ENCODE measurements around the gene DNAL1.

DNAL1 gene

DNA sequence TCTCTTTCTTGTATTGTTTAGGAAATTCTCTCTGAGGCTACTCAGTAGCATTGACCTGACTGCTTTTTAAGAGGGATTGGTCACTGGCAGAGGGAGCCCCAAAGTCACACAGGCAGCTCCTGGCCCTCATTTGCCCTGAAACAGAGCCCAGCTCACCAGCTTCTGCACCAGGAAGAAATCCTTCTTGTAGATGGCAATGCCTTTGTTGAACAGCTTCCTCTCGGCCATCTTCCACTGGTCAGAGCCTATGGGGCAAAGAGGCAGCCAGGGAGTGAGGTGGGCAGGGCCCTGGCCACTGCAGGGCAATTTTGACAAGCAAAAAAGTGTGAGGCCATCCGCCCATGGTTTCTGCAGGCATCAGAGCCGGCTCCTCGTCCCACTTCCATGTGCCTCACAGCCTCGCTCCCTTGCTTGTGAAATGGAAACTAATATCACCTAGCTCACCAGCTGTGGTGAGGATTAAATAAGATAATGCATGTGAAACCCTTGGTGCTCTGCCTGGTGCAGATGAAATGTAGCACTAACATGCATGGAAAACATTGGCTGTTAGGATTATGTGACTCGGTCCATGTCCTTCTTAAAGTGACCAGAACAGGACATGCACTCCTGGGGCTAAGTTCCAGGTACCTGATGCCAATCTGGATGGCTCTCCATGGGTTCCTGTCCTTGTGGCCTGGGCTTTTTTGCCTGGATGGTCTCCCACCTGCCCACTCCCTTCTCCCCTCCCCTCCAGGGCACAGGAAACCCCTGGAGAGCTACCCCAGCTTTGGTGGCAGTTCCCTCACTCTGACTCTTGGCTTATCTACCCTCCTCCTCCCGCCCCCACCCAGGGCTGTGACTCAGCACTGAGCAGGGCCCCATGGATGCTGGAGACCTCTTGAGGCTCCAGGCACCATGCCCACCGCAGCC, 80.6 kb downstream of the DNAL1 start:
- no peak for ATAC-seq

DNA sequence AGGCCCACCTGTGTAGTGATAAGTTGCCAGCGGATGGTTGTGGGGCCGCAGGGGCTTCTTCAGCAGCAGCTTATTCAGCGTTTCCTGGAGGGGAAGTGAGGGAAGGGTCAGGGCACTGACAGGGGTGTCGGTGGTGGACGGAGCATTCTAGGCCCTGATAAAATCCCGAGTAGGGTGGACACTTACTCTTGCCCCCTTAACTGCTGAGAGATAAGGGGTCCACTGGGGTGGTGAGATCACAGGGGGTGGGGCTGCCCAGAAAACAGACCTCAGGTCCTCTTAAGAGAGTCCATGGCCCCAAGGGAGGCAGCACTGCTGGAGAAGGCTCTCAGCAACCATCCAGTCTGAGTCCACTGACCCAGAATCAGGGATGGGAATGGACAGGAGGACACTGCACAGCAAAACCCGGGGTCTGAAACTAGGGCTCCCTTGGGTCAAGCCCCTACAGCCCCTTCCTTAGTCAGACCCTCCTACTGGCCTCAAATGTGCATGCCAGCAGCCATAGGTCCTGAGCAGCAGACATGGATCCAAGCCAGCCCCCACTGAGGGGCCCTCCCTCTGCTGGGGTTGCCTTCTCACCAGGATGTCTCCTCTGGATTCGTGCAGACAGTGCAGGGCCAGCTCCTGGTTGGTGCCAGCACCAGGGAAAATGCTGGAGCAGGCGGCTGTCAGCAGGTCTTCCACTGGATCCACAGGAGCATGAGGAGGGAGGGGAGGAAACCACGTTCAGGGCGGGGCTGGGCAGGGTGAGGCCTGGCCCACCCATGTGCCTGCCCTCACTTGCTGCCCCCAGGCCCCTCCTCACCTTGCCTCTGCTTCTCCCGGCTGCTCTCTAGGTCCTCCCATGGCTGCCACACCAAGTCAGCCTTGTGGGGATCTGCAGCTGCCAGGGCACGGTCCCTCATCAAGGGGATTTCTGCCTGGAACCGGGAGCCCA, 81.5 kb downstream of the DNAL1 start:
- no peak for ATAC-seq

DNA sequence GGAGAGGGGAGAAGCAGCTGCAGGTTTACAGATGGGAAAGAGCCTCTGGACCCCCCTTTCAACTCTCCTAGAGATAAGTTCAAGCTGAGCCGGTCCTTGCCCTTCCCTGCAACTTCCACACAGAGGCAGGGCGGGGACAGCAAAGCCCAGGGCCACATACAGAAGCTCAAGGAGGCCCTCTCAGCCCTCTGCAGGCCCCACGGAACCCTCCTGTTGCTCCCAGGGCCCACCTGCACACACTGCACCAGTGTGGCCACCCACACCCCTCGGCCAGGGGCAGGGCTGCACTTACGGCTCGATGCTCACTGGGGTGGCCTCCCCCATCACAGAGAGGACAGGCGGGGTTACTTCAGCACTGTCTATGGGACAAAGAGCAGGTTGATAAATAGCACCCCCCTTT, 82.4 kb downstream of the DNAL1 start:
- ATAC-seq, result no peak

DNA sequence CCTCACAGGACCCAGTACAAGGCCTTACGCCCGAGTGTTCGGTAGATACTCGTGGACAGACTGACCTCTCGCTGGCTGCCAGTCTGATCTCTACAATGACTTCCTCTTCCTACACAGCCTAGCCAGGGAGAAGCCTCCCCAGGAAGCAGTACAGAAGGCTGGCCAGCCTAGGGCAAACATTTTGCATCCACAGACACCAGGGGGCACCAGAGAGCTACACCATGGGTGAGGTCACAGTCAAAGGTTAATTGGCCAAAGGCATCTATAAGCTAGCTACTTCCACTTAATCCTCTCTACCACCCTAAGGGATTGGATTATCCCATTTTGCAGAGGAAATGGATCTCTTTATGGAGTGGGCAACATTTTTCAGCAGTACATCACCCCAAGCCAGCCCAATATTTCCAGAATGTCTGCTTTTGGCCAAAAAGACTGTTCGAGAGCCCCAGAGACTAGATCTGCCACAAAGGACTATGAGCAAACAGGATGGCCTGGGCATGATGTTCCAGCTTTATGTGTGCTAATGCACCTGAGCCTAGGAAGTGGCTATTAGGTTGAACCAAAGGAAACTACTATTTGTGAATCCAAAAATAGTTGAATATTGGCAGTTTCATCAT, 84.0 kb downstream of the DNAL1 start:
- peak; percentile 92 to 96 for ATAC-seq

DNA sequence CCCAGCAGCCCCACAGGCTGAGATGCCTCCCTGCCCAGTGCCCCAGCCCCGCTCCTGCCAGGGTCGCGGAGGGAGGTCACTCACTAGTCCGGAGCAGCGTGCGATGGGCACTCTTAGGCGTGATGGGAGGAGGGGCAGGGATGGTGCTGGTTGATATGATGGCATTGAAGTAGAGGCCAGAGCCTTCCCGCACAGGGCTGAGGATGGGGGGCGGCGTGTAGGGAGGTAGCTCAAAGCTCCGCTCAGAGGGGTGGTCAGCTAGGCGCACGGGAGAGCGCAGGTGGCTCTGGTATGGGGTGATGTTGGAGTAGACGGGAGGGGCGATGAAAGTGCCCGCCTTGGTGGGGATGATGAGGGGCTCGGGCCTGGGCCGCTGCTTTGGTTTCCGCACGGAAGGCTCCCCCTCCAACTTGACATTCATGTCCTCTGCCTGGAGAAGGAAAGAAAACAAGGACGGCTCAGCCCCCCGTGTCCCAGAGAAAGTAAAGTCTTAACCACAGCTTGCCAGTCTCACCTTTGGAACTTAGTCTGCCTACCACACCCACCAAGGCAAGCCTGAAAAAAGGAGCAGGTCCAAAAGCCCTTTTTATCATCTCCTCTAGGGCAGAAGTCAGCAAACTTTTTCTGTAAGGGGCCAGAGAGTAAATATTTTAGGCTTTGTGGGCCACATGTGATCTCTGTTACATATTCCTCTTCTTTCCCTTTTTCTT, 84.9 kb downstream of the DNAL1 start:
- ATAC-seq, result no peak

DNA sequence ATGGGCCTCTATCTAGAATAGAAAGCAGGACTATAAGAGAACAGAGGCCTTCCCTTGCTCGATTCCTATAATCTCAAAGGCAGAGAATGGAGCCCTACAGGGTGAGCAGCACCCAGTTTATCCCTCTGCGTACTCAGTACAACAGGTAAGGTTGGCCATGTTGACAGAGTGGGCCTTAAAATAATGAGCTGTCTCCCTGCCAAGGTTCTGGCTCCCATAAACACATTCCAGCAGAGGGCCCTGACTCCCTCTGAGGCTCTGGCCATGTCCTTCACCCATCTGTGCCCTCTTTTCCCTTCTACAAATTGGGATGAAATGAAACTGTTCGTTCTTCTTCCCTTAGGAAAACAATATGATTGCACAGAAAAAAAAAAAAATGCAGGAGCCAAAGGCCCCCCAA, 86.3 kb downstream of the DNAL1 start:
- ATAC-seq, result no peak

DNA sequence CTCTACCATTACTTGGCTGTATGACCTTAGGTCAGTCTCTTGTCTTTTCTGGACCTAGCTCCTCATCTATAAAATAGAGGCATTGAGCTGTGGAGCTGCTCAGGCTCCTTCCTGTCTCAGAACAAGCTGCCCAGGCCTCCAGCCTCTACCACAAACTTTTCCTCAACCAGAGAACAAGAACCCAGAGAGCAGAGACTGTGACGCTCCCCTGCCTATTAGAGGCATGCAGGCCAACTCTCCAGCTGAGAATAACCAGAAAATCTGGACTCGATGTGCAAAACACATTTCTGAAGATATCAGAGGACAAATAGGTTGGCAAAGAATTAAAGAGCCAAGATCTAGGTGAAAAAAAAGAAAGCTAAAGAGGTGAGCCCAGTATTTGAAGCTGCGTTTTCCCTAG, 87.2 kb downstream of the DNAL1 start:
- ATAC-seq, result no peak

DNA sequence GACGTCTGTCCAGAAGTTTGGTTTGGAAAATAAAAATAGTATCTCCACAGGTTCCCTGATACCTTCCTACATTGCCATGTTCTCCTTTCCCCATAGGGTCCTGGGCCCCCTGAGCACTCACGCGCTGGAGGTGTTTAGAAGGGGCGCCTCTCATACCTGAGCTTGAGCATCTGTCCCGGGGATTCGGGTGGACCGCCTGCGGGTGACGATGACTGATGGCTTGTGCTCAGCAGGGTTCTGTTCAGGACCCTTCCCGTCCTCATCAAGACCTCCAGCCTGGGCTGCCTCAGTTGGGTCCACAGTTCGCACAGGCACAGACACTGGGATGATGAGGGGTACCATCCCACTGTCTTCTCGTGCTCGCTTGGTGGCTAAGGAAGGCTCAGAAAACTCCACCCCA, 92.1 kb downstream of the DNAL1 start:
- no peak for ATAC-seq

DNA sequence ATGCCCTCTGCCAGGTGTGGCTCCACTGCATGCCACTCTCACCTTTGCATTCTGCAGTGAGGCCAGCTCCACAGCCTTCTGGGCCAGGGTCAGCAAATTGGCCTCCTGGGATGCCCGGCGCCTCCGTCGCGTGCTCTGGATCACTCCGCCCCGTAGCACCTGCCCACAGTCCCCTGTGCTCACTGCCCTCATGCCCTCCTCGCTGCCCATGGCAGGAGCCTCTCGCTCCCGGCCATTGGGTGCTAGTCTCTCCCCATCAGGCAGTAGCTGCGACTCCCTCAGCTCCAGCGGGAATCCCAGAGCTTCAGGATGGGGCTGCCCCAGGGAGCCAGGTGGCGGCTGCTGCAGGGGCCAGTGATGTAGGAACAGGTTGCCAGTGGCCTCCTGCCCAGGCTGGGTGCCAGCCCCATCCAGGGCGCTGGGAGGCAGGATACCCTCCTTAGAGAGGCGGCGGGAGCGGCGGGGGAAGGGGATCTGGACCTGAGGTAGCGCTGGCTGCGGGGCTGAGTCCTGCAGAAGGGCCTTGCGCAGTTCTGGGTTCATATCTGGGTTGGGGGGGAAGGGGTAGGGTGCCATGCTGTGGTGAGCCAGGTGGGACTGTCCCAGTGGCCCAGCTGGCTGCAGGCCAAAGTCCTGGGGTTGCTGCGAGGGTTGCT, 93.9 kb downstream of the DNAL1 start:
- no peak for ATAC-seq

DNA sequence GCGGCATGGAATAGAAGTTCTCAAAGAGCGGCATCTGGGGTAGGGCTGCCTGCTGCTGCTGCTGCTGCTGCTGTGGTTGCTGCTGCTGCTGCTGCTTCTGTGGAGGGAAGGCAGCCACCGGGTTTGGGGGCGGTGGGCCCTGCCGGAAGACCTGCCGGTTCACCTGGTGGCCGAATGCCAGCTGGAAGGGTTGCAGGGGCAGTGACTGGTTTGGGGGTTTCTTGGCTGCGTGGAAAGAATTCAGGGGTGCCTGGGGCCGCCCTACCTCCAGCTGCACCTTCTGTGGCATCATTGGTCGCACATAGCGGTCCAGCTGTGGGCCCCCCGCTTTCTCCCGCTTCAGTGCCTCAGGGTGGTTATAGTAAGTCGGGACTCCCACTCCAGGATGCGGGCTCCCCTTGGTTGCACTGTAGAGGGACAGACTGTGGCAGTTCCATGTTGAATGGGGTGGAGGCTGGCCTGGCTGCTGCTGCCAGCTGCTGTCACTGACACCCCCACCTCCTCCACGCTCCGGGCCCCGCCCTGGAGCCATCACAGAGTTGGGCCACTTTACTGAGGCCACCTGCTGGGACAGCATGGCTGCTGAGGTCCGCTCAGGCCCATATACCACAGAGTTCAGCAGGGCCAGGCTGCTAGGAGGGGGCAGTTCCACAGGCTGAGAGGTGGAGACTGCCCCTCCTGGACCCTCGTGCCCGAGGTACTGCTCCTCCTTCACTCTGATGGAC, 94.5 kb downstream of the DNAL1 start:
- no peak for ATAC-seq

DNA sequence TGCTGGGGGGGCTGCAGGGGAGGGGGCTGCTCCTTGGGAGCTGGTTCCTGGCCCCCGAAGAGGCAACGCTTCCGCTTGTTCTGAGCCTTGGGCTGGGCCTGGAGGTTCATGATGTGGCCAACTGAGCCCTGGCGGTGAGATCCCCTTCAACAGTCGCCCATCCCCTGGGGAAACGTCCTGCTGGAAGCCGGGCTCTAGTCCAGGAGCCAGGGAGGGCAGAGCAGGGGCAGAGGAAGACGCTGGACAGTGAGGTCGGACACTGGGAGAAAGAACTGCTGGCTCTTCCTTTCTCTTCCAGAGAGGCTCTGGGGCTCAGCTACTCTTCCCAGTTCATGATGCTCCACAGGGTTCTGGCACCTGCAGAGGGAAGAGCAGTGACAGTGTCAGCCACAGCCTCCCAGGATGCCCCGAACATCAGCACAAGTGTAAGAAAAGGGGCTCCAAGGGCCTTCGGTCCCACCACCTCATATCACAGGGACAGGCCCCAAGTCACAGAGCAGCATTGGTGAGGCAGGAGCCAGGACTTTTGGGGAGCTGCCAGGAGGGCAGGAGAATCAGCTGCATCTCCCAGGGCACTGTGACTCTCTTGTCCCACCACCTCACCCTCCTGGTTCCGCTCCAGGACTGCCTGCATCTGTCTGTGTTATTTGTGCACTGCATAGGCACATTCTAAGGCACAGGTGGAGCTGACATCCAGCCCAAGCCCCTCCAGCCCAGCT, 95.3 kb downstream of the DNAL1 start:
- ATAC-seq, result no peak

DNA sequence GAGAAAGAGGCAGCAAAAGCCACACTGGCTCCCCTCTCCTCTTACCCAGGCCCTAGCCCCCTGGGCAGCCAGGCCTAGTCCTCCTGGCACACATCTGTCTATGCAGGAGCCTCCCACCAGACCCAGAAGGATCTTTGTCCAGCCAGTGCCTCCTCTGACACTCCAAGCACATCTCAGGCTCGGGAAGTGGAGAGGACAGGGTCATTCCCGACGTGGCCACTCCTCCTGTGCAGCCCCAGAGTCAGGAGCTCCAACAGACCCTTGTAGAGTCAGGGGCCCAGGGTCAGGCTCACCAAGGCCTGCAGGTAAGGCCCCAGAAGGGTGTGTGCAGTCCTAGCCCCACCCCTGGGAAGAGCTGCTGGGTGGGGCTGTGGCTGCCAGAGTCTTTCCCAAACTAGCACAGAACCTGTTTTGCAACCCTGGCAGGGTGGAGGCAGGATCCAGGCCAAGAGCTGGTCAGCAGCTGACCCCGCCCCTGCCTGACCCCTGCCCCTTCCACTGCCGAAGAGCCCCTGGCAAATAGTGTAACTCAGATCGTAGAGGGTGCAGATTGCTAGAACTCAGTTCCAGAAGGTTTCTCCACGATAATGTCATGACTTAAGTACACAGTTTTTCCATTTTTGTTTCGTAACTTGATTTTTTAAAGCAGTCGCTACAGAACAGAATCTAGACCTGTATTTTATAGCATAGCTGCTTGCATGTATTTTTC, 96.0 kb downstream of the DNAL1 start:
- no peak for ATAC-seq

DNA sequence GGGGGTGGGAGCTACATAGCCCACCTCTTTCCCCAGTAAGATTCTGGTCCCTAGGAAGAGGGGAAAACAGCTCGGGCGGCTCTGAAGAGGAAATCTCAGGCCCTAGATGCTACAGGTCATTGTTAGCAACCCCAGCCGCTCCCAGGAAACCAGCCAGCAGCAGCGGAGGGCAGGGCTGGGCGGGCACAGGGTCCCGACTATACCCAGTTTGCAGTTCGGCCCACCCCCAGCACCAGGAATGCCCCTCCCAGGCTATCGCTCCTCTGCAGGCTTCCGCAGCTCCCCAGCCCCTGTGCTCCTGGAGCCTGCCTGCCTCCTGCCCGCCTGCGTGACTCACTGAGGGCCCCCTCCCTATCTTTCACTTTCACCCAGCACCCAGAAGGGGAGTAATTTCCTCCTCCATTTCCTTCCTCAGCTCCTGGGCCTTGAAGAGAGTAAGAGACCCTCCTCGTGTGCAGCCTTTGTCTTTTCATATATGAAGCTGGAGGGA, 96.6 kb downstream of the DNAL1 start:
- ATAC-seq, result peak; percentile 76 to 77

DNA sequence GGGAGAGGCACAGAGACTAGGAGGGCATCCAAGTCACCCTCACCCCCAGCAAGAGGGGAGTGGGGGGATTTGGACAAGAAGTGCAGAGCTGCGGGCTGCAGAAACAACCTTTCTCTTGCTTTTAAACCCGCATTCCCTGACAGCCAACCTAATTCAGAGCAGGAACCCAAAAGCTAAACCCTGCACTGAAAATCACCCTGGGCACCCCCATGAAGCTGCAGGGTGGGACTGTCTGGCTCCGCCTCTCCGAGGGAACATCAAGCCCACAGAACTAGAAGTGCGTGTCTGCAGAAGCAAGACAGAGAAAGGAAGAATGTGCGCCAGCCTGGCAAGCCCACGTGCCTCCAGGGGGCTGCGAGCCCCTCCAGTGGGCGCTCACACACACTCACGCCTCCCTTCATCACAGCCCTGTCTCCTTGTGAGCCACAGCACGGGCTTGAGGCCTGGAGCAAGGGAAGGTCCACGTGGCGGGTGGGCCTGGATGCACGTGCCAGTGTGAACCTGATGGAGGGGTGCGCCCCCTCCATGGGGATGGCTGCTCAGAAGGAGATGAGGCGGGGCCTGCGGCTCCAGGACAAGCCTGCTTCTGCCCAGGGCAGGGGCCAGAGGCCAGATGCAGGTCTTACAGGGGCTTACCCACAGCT, 97.2 kb downstream of the DNAL1 start:
- ATAC-seq, result peak; percentile 22 to 24

DNA sequence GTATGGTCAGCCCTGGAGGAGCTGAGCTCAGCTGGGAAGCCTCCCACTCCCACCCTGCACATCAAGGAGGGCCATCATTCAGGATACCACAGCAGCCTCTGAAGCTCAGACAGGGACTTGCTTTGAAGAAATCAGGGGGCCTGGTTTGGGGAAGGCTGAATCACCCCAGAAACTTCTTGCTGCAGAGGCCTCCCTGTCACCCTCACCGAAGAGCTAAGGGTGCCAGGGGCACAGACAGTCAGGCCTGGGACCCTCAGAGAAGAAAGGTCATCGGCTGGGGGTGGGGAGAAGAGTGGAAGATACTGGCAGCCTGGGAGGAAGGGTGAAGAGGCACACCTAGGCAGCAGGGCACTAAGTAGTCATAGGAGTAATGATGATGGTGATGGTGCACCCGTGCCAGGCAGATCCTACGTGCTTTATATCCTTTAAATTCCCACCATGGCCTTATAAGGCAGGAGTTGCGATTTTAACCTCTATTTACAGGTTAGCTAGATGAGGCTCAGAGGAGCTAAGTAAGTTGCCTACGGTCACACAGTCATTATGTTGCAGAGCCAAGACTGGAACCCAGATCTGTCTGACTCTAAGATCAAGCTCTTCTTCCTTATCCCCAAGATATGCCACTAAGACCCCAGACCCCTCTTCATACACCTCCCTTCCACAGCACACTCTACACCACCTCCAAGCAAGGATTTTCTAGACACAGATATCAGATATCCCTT, 97.9 kb downstream of the DNAL1 start:
- ATAC-seq, result peak; percentile 15 to 24

DNA sequence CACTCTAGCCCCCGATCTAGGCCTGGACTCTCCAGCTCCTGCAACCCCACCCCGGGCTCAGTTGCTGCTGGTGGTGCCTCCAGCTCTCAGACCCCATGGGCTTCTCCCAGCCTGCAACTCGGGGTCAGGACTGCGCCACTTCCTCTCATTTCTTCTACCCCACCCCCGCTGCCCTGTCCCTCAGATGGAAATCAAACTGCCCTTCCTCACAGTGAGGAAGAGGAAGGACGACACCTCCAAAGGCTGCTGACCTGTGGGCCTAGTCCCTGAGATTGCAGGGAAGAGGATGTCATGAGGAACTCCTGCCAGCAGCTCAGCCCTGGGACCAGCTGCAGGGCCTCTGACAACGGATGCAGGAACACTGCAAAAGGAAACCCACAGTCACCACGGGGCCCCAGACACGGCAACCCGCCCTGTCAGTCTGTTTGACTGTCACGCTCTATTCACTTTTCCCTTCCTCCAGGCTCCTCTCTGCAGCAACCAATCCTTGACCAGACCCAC, 98.7 kb downstream of the DNAL1 start:
- peak; percentile 52 to 61 for ATAC-seq

DNA sequence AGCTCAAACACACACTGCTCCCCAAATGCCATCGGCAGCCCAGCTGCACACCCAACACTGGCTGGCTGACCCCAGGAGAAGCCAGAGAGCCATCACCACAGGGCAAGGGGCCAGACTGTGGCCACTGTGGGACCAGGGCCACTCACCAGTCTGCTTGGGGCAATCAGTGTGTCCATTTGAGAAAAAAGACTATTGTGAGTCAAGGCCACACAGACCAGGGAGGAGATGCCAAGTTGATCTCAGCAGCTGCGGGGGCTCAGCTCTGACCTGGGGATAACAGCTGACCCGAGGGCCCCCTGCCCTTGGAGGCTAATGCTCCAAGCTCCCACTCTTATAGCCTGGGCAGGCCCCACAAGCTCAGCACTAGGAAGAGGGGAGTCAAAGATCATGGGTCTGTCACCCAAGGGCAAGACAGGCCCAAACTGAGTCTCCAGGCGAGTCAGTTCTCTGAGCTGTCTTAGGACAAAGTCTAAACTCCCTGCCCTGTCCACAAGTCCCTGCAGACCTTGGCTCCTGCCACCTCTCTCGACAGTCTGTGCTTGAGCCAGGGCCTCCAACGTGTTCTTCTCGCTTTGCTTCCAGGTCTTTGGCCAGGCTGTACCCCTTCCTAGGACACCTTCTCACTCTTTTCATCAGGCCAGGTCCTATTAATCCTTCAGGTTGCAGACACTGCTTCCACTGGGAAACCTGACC, 99.5 kb downstream of the DNAL1 start:
- ATAC-seq, result no peak
